GM23248 (cell line): ENCODE data around the gene ATF6. TPM values are rescaled to one million over a fixed set of nuclear protein-coding genes. Genes with fewer than 3 reads are reported as not detected.

ENCODE experiments used
- DNase-seq: peaks from one replicate; pipeline ENCODE4 v3.0.0-alpha.2; 2015
- H2AFZ ChIP-seq: fragments of 200-600 bp; sonication (generic); 2 replicates; pipeline ENCODE4 v1.6.1; 2016; ENCODE audit warnings: antibody characterized with exemption
- H3F3A ChIP-seq: fragments of 200-600 bp; sonication (generic); 2 replicates; pipeline ENCODE4 v1.6.1; 2016; ENCODE audit warnings: mild to moderate bottlenecking, antibody characterized with exemption, mixed run types; ENCODE audit not compliant: insufficient read depth
- H3K27ac ChIP-seq: fragments of 200-600 bp; sonication (generic); 2 replicates; pipeline ENCODE4 v1.5.1; 2016; ENCODE audit warnings: mild to moderate bottlenecking
- H3K27me3 ChIP-seq: fragments of 200-600 bp; sonication (generic); replicated peaks from 2 replicates; pipeline ENCODE4 v1.6.1; 2016; ENCODE audit warnings: mild to moderate bottlenecking; ENCODE audit not compliant: insufficient read depth
- H3K36me3 ChIP-seq: fragments of 200-600 bp; sonication (generic); 2 replicates; pipeline ENCODE4 v1.6.1; 2016; ENCODE audit warnings: low read depth, mild to moderate bottlenecking
- H3K4me1 ChIP-seq: fragments of 200-600 bp; sonication (generic); 2 replicates; pipeline ENCODE4 v1.6.1; 2016; ENCODE audit warnings: mild to moderate bottlenecking; ENCODE audit not compliant: insufficient read depth
- H3K4me2 ChIP-seq: fragments of 200-600 bp; sonication (generic); one replicate; pipeline ENCODE4 v1.6.1; 2016; ENCODE audit warnings: mild to moderate bottlenecking; ENCODE audit not compliant: unreplicated experiment
- H3K4me3 ChIP-seq: fragments of 200-600 bp; sonication (generic); 2 replicates; pipeline ENCODE4 v1.5.1; 2016; ENCODE audit warnings: mild to moderate bottlenecking
- H3K79me2 ChIP-seq: fragments of 200-600 bp; sonication (generic); 2 replicates; pipeline ENCODE4 v1.6.1; 2016; ENCODE audit warnings: mild to moderate bottlenecking; ENCODE audit not compliant: insufficient read depth
- H3K9ac ChIP-seq: fragments of 200-600 bp; sonication (generic); 2 replicates; pipeline ENCODE4 v1.6.1; 2016; ENCODE audit warnings: mild to moderate bottlenecking
- H3K9me2 ChIP-seq: fragments of 200-600 bp; sonication (generic); 2 replicates; pipeline ENCODE4 v1.6.1; 2016; ENCODE audit warnings: mixed run types, mild to moderate bottlenecking, moderate library complexity; ENCODE audit not compliant: insufficient read depth
- H3K9me3 ChIP-seq: fragments of 200-600 bp; sonication (generic); one replicate; pipeline ENCODE4 v1.6.1; 2017; ENCODE audit warnings: low read depth
- H4K20me1 ChIP-seq: fragments of 200-600 bp; sonication (generic); 2 replicates; pipeline ENCODE4 v1.6.0; 2016; ENCODE audit not compliant: insufficient read depth
- EZH2 ChIP-seq: fragments of 200-600 bp; sonication (generic); IDR thresholded peaks from 2 replicates; pipeline ENCODE4 v1.6.1; 2018; ENCODE audit warnings: antibody characterized with exemption, mild to moderate bottlenecking; ENCODE audit not compliant: insufficient read depth, poor library complexity, severe bottlenecking
- EZH2phosphoT487 ChIP-seq: fragments of 200-600 bp; sonication (generic); IDR thresholded peaks from 2 replicates; pipeline ENCODE4 v1.6.1; 2018; ENCODE audit warnings: antibody characterized with exemption, moderate library complexity, mild to moderate bottlenecking, low read depth; ENCODE audit not compliant: insufficient read depth
- WGBS, 2 experiments: methylation state at CpG; one replicate each; pipeline ENCODE4 v1.1.6; 2015 to 2017; ENCODE audit warnings: low lambda C conversion rate in 2 of 2, low coverage in 1 of 2; ENCODE audit errors: missing lambda C conversion rate in 2 of 2; 5-methylcytosine and 5-hydroxymethylcytosine counted together
- in situ Hi-C: fragments of 300-500 bp; cut with MboI; formaldehyde crosslinking; loops from 2 replicates; pipeline ENCODE4 v1.15.0; 2020
- polyA plus RNA-seq: library from polyadenylated mRNA; unstranded; fragments of >200 nt; fragmentation: Nextera tagmentation; extraction: Ambion mirVana; gene quantifications from 2 replicates; pipeline ENCODE4 v1.2.1, GENCODE V29; 2016
- total RNA-seq: library from RNA; depleted of rRNA; stranded (reverse); fragments of >200 nt; shearing (Covaris generic); gene quantifications from 2 replicates; pipeline ENCODE4 v1.2.3, GENCODE V29; 2014

ATF6 gene
- total and polyA plus RNA-seq, 2 experiments from 2014 or later, result 14.8 to 19.8 TPM

- in situ Hi-C loops, result no loop called here
Observed at GRCh38 chr1:161777261-161777660, 11.1 kb downstream of the ATF6 start.

GRCh38 chr1:161778522-161778921, 12.4 kb downstream of the ATF6 start:
- peaks cover 27% of the 10 kb centered on the region for H3K4me1 ChIP-seq
- no peak overlapping the region for H3K27ac ChIP-seq
- no peaks in the 10 kb centered on the region for H3K27me3 ChIP-seq
- no peak overlapping the region for H3K9ac ChIP-seq
- no peaks in the 10 kb centered on the region for H4K20me1 ChIP-seq
- in situ Hi-C loops, result no loop called here
- H3K36me3 ChIP-seq, result peaks cover 4% of the 10 kb centered on the region; the same call in 1 of the 2 replicates
- 88 to 94% methylated on average over 1 of the region's 1 CpG for WGBS, 2 experiments
- H3K4me2 ChIP-seq, result no peak overlapping the region
- no peak overlapping the region for H3K4me3 ChIP-seq
- no peak for DNase-seq
- no peaks in the 10 kb centered on the region for H3F3A ChIP-seq
- no peaks in the 10 kb centered on the region for H3K9me2 ChIP-seq
- TF ChIP-seq EZH2 (no peak), EZH2phosphoT487 (no peak)
- H3K9me3 ChIP-seq, result no peaks in the 10 kb centered on the region
- peaks cover 57% of the 10 kb centered on the region for H3K79me2 ChIP-seq
- H2AFZ ChIP-seq, result no peak overlapping the region

More at GRCh38 chr1:161777261-161777660, 11.1 kb downstream of the ATF6 start:
- Histone ChIP-seq H3K9me2 (no peaks in the 10 kb centered on the region), H3K27me3 (no peaks in the 10 kb centered on the region), H3K9me3 (no peaks in the 10 kb centered on the region), H3K4me2 (no peak overlapping the region), H3F3A (no peaks in the 10 kb centered on the region), H3K27ac (no peak overlapping the region), H3K4me3 (no peak overlapping the region), H3K36me3 (no peaks in the 10 kb centered on the region), H2AFZ (no peak overlapping the region), H4K20me1 (no peaks in the 10 kb centered on the region), H3K9ac (no peak overlapping the region), H3K79me2 (peaks cover 69% of the 10 kb centered on the region), H3K4me1 (peaks cover 25% of the 10 kb centered on the region)
- TF ChIP-seq EZH2 (no peak), EZH2phosphoT487 (no peak)
- 98% methylated on average over 2 of the region's 2 CpGs for WGBS, 2 experiments
- DNase-seq, result no peak

DNA sequence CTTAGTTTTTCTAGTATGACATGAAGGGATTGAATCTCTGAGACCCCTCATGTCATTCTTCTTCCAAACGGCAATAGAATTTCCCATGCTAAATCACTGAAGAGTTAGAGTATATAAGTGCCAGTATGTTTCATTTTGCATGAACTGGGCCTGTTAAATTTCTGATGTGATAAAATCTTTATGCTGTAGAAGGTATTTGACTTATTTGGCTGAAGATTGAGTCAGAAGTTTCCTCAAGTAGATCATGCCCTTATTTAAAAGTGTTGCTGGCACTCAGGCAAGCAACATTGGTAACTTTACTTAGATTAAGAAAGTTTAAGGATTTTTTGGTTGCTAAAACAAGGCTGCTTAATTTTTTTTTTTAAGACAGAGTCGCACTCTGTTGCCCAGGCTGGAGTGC, 13.3 kb downstream of the ATF6 start:
- H3K27me3 ChIP-seq, result no peaks in the 10 kb centered on the region
- no peak overlapping the region for H2AFZ ChIP-seq
- 95 to 96% methylated on average over 2 of the region's 2 CpGs for WGBS, 2 experiments
- no peak overlapping the region for H3K9ac ChIP-seq
- H3F3A ChIP-seq, result no peaks in the 10 kb centered on the region
- peaks cover 27% of the 10 kb centered on the region for H3K4me1 ChIP-seq
- H3K4me2 ChIP-seq, result no peak overlapping the region
- H3K4me3 ChIP-seq, result no peak overlapping the region
- no peaks in the 10 kb centered on the region for H4K20me1 ChIP-seq
- no peaks in the 10 kb centered on the region for H3K9me3 ChIP-seq
- in situ Hi-C loops, result no loop called here
- no peak overlapping the region for H3K27ac ChIP-seq
- H3K9me2 ChIP-seq, result no peaks in the 10 kb centered on the region
- peak; percentile 16 for DNase-seq
- TF ChIP-seq EZH2phosphoT487, result no peak
- TF ChIP-seq EZH2, result no peak
- H3K36me3 ChIP-seq, result peaks cover 12% of the 10 kb centered on the region; the same call in 1 of the 2 replicates
- H3K79me2 ChIP-seq, result peaks cover 48% of the 10 kb centered on the region

- H3K9me3 ChIP-seq, result no peaks in the 10 kb centered on the region
- H3K36me3 ChIP-seq, result peaks cover 16% of the 10 kb centered on the region; the same call in 1 of the 2 replicates
- peaks cover 22% of the 10 kb centered on the region for H3K79me2 ChIP-seq
- no peak overlapping the region for H3K4me3 ChIP-seq
- H2AFZ ChIP-seq, result no peak overlapping the region
- DNase-seq, result peak; percentile 64
- H3K4me2 ChIP-seq, result peak overlapping the region; percentile 48
- TF ChIP-seq EZH2phosphoT487 (no peak), EZH2 (no peak)
- no peaks in the 10 kb centered on the region for H3K27me3 ChIP-seq
- H3K9ac ChIP-seq, result peak overlapping the region; percentile 3; the same call in 1 of the 2 replicates
- no peak overlapping the region for H3K27ac ChIP-seq
- in situ Hi-C loops, result no loop called here
- H4K20me1 ChIP-seq, result no peaks in the 10 kb centered on the region
- no peaks in the 10 kb centered on the region for H3F3A ChIP-seq
- no peaks in the 10 kb centered on the region for H3K9me2 ChIP-seq
- peaks cover 27% of the 10 kb centered on the region for H3K4me1 ChIP-seq
Observed at GRCh38 chr1:161781995-161782394, 15.9 kb downstream of the ATF6 start.

DNA sequence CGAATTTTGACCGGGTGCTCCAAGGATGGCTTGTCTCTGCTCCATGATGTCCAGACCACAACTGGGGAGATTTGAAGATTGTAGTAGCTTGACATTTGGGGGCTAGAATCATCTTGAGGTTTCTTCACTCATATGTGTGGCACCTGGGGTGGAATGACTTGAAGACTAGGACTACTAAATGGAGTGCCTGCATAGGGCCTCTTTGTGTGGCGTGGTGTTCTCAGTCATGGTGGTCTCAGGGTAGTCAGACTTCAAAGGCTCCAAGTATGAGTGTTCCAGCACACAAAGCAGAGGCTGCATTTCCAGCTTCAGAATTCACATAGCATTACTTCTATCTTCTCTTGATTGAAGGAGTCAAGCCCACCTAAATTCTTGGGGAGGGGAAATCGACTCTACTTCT, 16.8 kb downstream of the ATF6 start:
- H3K4me3 ChIP-seq, result no peak overlapping the region
- no peaks in the 10 kb centered on the region for H3F3A ChIP-seq
- H3K9ac ChIP-seq, result no peak overlapping the region
- no peak for DNase-seq
- peaks cover 27% of the 10 kb centered on the region for H3K4me1 ChIP-seq
- H4K20me1 ChIP-seq, result no peaks in the 10 kb centered on the region
- peaks cover 15% of the 10 kb centered on the region; the same call in 1 of the 2 replicates for H3K79me2 ChIP-seq
- TF ChIP-seq EZH2 (no peak), EZH2phosphoT487 (no peak)
- no peak overlapping the region for H3K4me2 ChIP-seq
- no peaks in the 10 kb centered on the region for H3K9me2 ChIP-seq
- in situ Hi-C loops, result no loop called here
- no peaks in the 10 kb centered on the region for H3K9me3 ChIP-seq
- H2AFZ ChIP-seq, result no peak overlapping the region
- 96 to 97% methylated on average over 4 of the region's 4 CpGs for WGBS, 2 experiments
- H3K36me3 ChIP-seq, result peaks cover 16% of the 10 kb centered on the region; the same call in 1 of the 2 replicates
- no peak overlapping the region for H3K27ac ChIP-seq
- H3K27me3 ChIP-seq, result no peaks in the 10 kb centered on the region
